ENCODE results near the gene ANAPC15.

The ANAPC15 gene

DNA sequence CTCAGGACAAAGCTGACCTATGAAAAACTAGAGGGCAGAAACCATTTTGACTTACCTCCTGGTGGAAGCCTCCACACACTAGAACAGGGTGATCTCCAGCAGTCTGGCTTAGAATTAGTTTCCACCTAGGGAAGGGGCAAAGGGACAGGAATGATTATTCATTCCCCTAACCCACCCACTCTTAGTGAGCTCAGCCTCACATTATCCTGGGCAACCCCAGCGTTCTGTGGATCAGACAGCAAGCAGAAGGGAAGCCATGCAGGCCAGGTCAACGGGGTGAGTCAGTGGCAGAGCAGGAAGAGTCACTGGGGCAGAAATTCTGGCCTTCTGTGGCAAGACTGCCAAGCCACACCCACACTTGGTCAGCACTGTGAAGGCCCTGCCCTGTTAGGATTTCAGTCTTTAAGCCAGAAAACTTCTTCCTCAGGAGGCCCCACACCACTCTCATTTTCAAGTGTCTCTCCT, 42.7 kb downstream of the ANAPC15 start:
- TF ChIP-seq FOXM1 (IDR thresholded peaks at IDR 0.05; ENCODE audit: borderline replicate concordance, low read depth) (no peak), NFIC (IDR thresholded peaks at IDR 0.05) (peak; percentile 78), RAD21 (IDR thresholded peaks at IDR 0.05; ENCODE audit: low read depth) (no peak), TCF12 (IDR thresholded peaks at IDR 0.05; ENCODE audit: low read depth) (0 out of 2 replicates have a peak, but pooled peaks have one; percentile 17), EP300 (IDR thresholded peaks at IDR 0.05; ENCODE audit: borderline replicate concordance) (peak; percentile 28; the same call in 1 of the 2 replicates), YY1 (IDR thresholded peaks at IDR 0.05; ENCODE audit: low read depth) (peak; percentile 65; the same call in 1 of the 2 replicates)
- TF ChIP-seq, protein P1, sequence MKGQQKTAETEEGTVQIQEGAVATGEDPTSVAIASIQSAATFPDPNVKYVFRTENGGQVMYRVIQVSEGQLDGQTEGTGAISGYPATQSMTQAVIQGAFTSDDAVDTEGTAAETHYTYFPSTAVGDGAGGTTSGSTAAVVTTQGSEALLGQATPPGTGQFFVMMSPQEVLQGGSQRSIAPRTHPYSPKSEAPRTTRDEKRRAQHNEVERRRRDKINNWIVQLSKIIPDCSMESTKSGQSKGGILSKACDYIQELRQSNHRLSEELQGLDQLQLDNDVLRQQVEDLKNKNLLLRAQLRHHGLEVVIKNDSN (IDR thresholded peaks at IDR 0.05): no peak
- TF ChIP-seq, protein P2, sequence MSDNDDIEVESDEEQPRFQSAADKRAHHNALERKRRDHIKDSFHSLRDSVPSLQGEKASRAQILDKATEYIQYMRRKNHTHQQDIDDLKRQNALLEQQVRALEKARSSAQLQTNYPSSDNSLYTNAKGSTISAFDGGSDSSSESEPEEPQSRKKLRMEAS (IDR thresholded peaks at IDR 0.05): peak; percentile 45; the same call in 1 of the 2 replicates

DNA sequence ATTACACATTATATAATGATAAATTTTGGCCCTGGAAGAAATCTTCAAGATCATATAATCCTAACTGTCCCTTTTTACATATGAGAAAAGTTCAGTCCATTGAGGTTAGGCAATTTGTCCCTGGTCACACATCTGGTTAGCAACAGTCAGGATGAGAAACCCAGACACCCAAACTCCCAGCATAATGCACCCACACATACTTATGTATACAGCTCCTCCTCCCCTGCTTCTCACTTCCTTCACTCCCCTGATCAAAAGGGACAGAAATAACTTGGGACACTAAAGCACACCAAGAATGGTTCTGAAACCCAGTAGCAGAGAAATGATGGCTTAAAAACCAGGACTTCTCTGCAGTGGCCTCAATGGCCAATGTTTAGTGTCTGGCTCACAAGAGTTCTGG, 43.3 kb downstream of the ANAPC15 start:
- no peak for TF ChIP-seq TEAD4 (IDR thresholded peaks at IDR 0.05)
- no peak for TF ChIP-seq TCF12 (IDR thresholded peaks at IDR 0.05; ENCODE audit: low read depth)
- TF ChIP-seq, protein P1 (IDR thresholded peaks at IDR 0.05): no peak
- TF ChIP-seq YY1 (IDR thresholded peaks at IDR 0.05; ENCODE audit: low read depth): no peak
- TF ChIP-seq EGR1 (IDR thresholded peaks at IDR 0.05): no peak
- no peak for TF ChIP-seq RAD21 (IDR thresholded peaks at IDR 0.05; ENCODE audit: low read depth)
- TF ChIP-seq, protein P3, sequence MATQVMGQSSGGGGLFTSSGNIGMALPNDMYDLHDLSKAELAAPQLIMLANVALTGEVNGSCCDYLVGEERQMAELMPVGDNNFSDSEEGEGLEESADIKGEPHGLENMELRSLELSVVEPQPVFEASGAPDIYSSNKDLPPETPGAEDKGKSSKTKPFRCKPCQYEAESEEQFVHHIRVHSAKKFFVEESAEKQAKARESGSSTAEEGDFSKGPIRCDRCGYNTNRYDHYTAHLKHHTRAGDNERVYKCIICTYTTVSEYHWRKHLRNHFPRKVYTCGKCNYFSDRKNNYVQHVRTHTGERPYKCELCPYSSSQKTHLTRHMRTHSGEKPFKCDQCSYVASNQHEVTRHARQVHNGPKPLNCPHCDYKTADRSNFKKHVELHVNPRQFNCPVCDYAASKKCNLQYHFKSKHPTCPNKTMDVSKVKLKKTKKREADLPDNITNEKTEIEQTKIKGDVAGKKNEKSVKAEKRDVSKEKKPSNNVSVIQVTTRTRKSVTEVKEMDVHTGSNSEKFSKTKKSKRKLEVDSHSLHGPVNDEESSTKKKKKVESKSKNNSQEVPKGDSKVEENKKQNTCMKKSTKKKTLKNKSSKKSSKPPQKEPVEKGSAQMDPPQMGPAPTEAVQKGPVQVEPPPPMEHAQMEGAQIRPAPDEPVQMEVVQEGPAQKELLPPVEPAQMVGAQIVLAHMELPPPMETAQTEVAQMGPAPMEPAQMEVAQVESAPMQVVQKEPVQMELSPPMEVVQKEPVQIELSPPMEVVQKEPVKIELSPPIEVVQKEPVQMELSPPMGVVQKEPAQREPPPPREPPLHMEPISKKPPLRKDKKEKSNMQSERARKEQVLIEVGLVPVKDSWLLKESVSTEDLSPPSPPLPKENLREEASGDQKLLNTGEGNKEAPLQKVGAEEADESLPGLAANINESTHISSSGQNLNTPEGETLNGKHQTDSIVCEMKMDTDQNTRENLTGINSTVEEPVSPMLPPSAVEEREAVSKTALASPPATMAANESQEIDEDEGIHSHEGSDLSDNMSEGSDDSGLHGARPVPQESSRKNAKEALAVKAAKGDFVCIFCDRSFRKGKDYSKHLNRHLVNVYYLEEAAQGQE (IDR thresholded peaks at IDR 0.05; ENCODE audit: low read depth): no peak
- TF ChIP-seq, protein P2 (IDR thresholded peaks at IDR 0.05): no peak
- no peak for TF ChIP-seq FOXM1 (IDR thresholded peaks at IDR 0.05; ENCODE audit: borderline replicate concordance, low read depth)
- TF ChIP-seq EP300 (IDR thresholded peaks at IDR 0.05; ENCODE audit: borderline replicate concordance): no peak
- TF ChIP-seq CREB1 (IDR thresholded peaks at IDR 0.05; ENCODE audit: low read depth): no peak
- no peak for TF ChIP-seq CEBPB (IDR thresholded peaks at IDR 0.05)
- TF ChIP-seq TAF1 (IDR thresholded peaks at IDR 0.05; ENCODE audit: low read depth): no peak

DNA sequence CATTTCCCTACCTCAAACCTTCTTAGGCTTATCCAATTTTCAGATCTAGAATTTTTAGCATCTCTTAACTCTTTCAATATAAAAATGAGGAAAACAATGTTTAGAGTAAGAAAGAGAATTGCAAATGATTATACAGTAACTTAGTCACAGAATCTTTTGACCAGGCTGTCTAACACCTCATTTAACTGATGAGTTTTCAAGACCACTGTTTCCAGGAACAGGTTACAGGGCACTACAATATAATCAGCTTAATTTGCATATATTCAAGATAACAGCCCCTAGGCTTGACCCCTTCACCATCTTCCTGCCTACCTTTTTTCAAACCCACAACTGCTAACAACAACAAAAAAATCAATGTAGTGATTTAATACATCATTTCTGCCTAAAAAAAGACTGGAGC, 44.8 kb downstream of the ANAPC15 start:
- no peak for TF ChIP-seq NFIC (IDR thresholded peaks at IDR 0.05)
- TF ChIP-seq, protein P3 (IDR thresholded peaks at IDR 0.05; ENCODE audit: low read depth): no peak
- TF ChIP-seq CREB1 (IDR thresholded peaks at IDR 0.05; ENCODE audit: low read depth): no peak
- no peak for TF ChIP-seq EGR1 (IDR thresholded peaks at IDR 0.05)
- no peak for TF ChIP-seq TAF1 (IDR thresholded peaks at IDR 0.05; ENCODE audit: low read depth)

DNA sequence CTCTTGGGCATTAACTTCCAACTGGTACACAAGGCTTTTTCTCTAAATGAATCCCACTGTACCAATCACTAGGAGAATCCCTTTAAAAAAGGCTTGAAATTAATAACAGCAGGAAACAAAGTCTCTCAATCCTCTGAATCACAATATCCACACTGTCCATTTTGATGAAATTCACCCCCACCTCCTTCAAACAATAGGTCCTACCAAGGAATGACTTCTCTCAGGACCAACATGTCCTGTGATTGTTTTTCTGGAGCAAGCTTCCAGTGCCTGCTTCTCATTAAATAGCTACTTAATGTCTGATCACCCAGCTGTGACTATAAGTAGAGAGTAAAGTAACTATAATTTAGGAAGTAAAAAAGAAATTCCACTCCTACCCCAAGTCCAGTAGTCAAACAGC, 45.2 kb downstream of the ANAPC15 start:
- TF ChIP-seq RAD21 (IDR thresholded peaks at IDR 0.05; ENCODE audit: low read depth): no peak
- TF ChIP-seq NFIC (IDR thresholded peaks at IDR 0.05): no peak
- no peak for TF ChIP-seq EP300 (IDR thresholded peaks at IDR 0.05; ENCODE audit: borderline replicate concordance)
- no peak for TF ChIP-seq ZBTB7A (IDR thresholded peaks at IDR 0.05; ENCODE audit: low read depth)
- TF ChIP-seq, protein P2 (IDR thresholded peaks at IDR 0.05): no peak
- TF ChIP-seq FOXM1 (IDR thresholded peaks at IDR 0.05; ENCODE audit: borderline replicate concordance, low read depth): no peak
- no peak for TF ChIP-seq TAF1 (IDR thresholded peaks at IDR 0.05; ENCODE audit: low read depth)
- no peak for TF ChIP-seq CEBPB (IDR thresholded peaks at IDR 0.05)
- TF ChIP-seq CREB1 (IDR thresholded peaks at IDR 0.05; ENCODE audit: low read depth): no peak
- no peak for TF ChIP-seq EGR1 (IDR thresholded peaks at IDR 0.05)
- no peak for TF ChIP-seq TEAD4 (IDR thresholded peaks at IDR 0.05)
- TF ChIP-seq TCF12 (IDR thresholded peaks at IDR 0.05; ENCODE audit: low read depth): no peak
- TF ChIP-seq YY1 (IDR thresholded peaks at IDR 0.05; ENCODE audit: low read depth): no peak
- TF ChIP-seq, protein P3 (IDR thresholded peaks at IDR 0.05; ENCODE audit: low read depth): no peak
- TF ChIP-seq, protein P1 (IDR thresholded peaks at IDR 0.05): no peak
